ENCODE results near the gene TNFRSF19. TPM values are rescaled to one million over a fixed set of nuclear protein-coding genes. Genes with fewer than 3 reads are reported as not detected.

The TNFRSF19 gene
- total and polyA plus RNA-seq, 10 of the 15 experiments (the other 5 are each of a cell fraction or from before 2014, with no cell fraction given): 16.4 to 46.2 (median 35.4) TPM

- peak overlapping the region; percentile 92 for H3K27ac ChIP-seq (ENCODE audit: control insufficient read depth, insufficient read depth)
- FAIRE-seq: no peak
- H2AFZ ChIP-seq (ENCODE audit: control insufficient read depth, low read depth, low read length): peak overlapping the region; percentile 74
- peaks cover 0 to 4% of the 10 kb centered on the region in 2 experiments; a peak in 1 of 4 replicates for H3K36me3 ChIP-seq (ENCODE audit: control insufficient read depth in 2 of 2, insufficient read depth in 2 of 2, low read length in 1 of 2)
- ChIA-PET RAD21 (ENCODE audit: unreplicated experiment) (interaction anchor here (0.8 kb wide), 1 partner anchor 18 kb away, joined by 3 read pairs; no protein-coding TSS in a partner anchor), CTCF (interaction anchor here (1.1 to 1.7 kb wide), 3 partner anchors 12 to 311 kb away, joined by 4 to 8 read pairs (median 5); partner anchors contain the start of gene MIPEP), SMC1A (ENCODE audit: uncharacterized antibody, unreplicated experiment) (interaction anchor here (1.0 kb wide), 1 partner anchor 251 kb away, joined by 3 read pairs; no protein-coding TSS in a partner anchor), POLR2A (no interaction called here)
- peaks cover 84% of the 10 kb centered on the region for H3K79me2 ChIP-seq (ENCODE audit: control insufficient read depth, insufficient read depth, low read length)
- no TSS peak for BruUV-seq (replicated peaks)
- H3K9me3 ChIP-seq (replicated peaks; ENCODE audit: control insufficient read depth, insufficient read depth, low read length): no peaks in the 10 kb centered on the region; the same call in 2 of the 3 replicates
- ATAC-seq: peak; percentile 89
- peaks cover 17% of the 10 kb centered on the region for H3K4me1 ChIP-seq (ENCODE audit: control insufficient read depth, insufficient read depth, low read length)
- intact Hi-C loops (cut with micrococcal nuclease; ENCODE audit: unreplicated experiment) (loop anchor here (2.0 to 10.0 kb wide), 5 partner anchors 38 to 308 kb away; partner anchors contain the start of gene MIPEP), in situ Hi-C loops (cut with MboI) (no loop called here)
- WGBS (ENCODE audit: insufficient coverage, insufficient replicate concordance, low lambda C conversion rate, missing lambda C conversion rate): 2% methylated on average over 65 of the region's 82 CpGs
- peak overlapping the region; percentile 84 for H3K9ac ChIP-seq (ENCODE audit: control insufficient read depth, insufficient read depth, low read length)
- no peak for DNase-seq (ENCODE audit: low read depth, low spot score)
- H4K20me1 ChIP-seq (ENCODE audit: control insufficient read depth, insufficient read depth): no peaks in the 10 kb centered on the region
- H3K27me3 ChIP-seq (replicated peaks in 1 of 2; ENCODE audit: control insufficient read depth in 2 of 2, insufficient read depth in 2 of 2, low read length in 1 of 2): no peaks in the 10 kb centered on the region
- H3K4me3 ChIP-seq: peak overlapping the region; percentile 86
- peak overlapping the region; percentile 77 for H3K4me2 ChIP-seq (ENCODE audit: control insufficient read depth, insufficient read depth)
- 0 out of 2 replicates have a peak, but pooled peaks have one; percentile 12 for TF ChIP-seq SIN3A (IDR thresholded peaks at IDR 0.05; ENCODE audit: low read depth, low read length)
- TF ChIP-seq NKRF (conservative IDR thresholded peaks at IDR 0.05): peak; percentile 69
- TF ChIP-seq BHLHE40 (IDR thresholded peaks at IDR 0.05; ENCODE audit: borderline replicate concordance in 1 of 2, low read depth in 2 of 2, low read length in 1 of 2): peak in 1 of 2 experiments; percentile 51; a peak in 1 of 4 replicates
- peak; percentile 29; the same call in 1 of the 2 replicates for TF ChIP-seq CHD2 (IDR thresholded peaks at IDR 0.05; ENCODE audit: borderline replicate concordance, low read depth, low read length)
- no peak for TF ChIP-seq HDAC2 (IDR thresholded peaks at IDR 0.05)
- TF ChIP-seq PKNOX1 (IDR thresholded peaks at IDR 0.05): peak; percentile 58; the same call in 1 of the 2 replicates
- no peak for TF ChIP-seq SIX5 (IDR thresholded peaks at IDR 0.05; ENCODE audit: low read depth, low read length, severe bottlenecking)
- no peak for TF ChIP-seq GABPA (IDR thresholded peaks at IDR 0.05; ENCODE audit: low read depth)
- TF ChIP-seq, protein P1, sequence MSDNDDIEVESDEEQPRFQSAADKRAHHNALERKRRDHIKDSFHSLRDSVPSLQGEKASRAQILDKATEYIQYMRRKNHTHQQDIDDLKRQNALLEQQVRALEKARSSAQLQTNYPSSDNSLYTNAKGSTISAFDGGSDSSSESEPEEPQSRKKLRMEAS (IDR thresholded peaks at IDR 0.05; ENCODE audit: low read depth, low read length): 0 out of 2 replicates have a peak, but pooled peaks have one; percentile 0
- no peak for TF ChIP-seq MYB (IDR thresholded peaks at IDR 0.05; ENCODE audit: borderline replicate concordance, low read depth, low read length)
- peak; percentile 16; the same call in 1 of the 2 replicates for TF ChIP-seq LARP7 (IDR thresholded peaks at IDR 0.05)
- TF ChIP-seq CBFB (IDR thresholded peaks at IDR 0.05; ENCODE audit: low read depth): peak; percentile 61; the same call in 1 of the 2 replicates
- TF ChIP-seq DPF2 (IDR thresholded peaks at IDR 0.05): no peak; the same call in 1 of the 2 replicates
- 0 out of 2 replicates have a peak, but pooled peaks have one; percentile 35 for TF ChIP-seq STAT1 (conservative IDR thresholded peaks at IDR 0.05)
- peak; percentile 24; the same call in 1 of the 2 replicates for TF ChIP-seq GATAD2B (conservative IDR thresholded peaks at IDR 0.05; ENCODE audit: low read depth)
- peak; percentile 83 for TF ChIP-seq POLR2A (IDR thresholded peaks at IDR 0.05; ENCODE audit: low read depth, low read length)
These were observed 9.1 kb downstream of the TNFRSF19 start for GRCh38 chr13:23579072-23579895.

Data from GM12878 (cell line).